ENCODE data around the gene SEMA3D.

Gene SEMA3D

DNA sequence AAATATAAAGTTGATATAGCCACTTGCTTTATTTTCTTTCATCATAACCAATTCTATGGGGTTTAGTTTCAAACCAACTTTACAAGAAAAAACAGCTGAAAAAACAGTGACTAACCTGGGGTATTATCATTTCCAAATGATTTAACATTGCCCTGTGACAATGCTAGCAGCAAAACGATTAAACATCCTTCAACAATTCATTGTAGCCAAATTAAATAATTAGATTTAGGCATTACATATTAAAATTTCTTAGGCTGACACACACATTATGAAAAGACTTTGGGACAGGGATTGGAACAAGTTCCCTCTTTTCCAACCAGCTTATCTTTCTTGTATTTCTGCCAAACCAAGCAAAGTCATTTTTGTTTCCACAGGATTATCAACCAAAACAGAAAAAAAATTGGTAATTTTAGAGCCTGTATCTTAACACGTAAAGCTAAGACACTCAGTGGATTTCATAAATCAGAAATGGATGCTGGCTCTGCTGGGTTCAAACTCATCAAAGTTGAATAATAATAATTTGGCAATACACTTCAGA is 84.0 kb downstream of the SEMA3D start:
- no CpG with 5 or more reads among the region's 2 CpGs for WGBS (ENCODE audit: insufficient coverage)

DNA sequence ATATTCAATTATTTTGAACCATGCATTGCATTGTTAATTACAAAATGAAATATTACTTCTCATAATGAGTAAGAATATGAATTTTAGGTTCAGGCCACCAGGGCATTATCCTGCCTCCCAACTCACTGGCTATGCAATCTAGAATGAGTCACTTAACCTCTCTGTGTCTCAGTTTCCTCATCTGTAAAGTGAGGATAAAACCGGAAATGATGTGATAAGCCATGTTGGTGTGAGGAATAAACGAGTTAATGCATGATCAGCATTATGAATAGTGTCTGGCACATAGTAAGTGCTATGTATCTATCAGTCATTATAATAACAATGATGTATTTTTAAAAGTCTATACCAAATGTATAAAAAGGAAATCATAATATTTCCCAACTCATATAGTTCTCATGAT is 85.5 kb downstream of the SEMA3D start:
- CTCF ChIA-PET: no interaction called here
- WGBS (ENCODE audit: insufficient coverage): no CpG with 5 or more reads among the region's 2 CpGs
- Histone ChIP-seq H3K27me3 (replicated peaks in 2 of 5; ENCODE audit: control insufficient read depth in 4 of 5, insufficient read depth in 5 of 5, low read length in 4 of 5) (no peaks in the 10 kb centered on the region), H3K27ac (ENCODE audit: insufficient read depth in 1 of 2, low read depth in 1 of 2, low read length in 2 of 2, poor library complexity in 1 of 2, severe bottlenecking in 2 of 2) (no peak overlapping the region), H3K4me1 (ENCODE audit: control extremely low read depth in 1 of 4, control insufficient read depth in 4 of 4, insufficient read depth in 4 of 4, low read length in 3 of 4) (peaks cover 0 to 2% (median 0%) of the 10 kb centered on the region in 4 experiments), H3K4me3 (ENCODE audit: control insufficient read depth in 1 of 7, extremely low read depth in 1 of 7, insufficient read depth in 4 of 7, low read depth in 2 of 7, low read length in 6 of 7) (no peak overlapping the region), H3K9me3 (ENCODE audit: control extremely low read depth in 1 of 5, control insufficient read depth in 4 of 5, insufficient read depth in 2 of 5, low read depth in 1 of 5, low read length in 4 of 5) (no peaks in the 10 kb centered on the region), H3K36me3 (ENCODE audit: control insufficient read depth in 4 of 4, insufficient read depth in 4 of 4, low read length in 3 of 4) (no peaks in the 10 kb centered on the region)
- DNase-seq: no peak
- POLR2A ChIA-PET: no interaction called here

More for the DNA sequence above, 84.0 kb downstream of the SEMA3D start:
- Histone ChIP-seq H3K4me1 (ENCODE audit: control extremely low read depth in 1 of 4, control insufficient read depth in 4 of 4, insufficient read depth in 4 of 4, low read length in 3 of 4) (peaks cover 0 to 2% (median 0%) of the 10 kb centered on the region in 4 experiments), H3K27me3 (replicated peaks in 2 of 5; ENCODE audit: control insufficient read depth in 4 of 5, insufficient read depth in 5 of 5, low read length in 4 of 5) (no peaks in the 10 kb centered on the region), H3K36me3 (ENCODE audit: control insufficient read depth in 4 of 4, insufficient read depth in 4 of 4, low read length in 3 of 4) (no peaks in the 10 kb centered on the region), H3K27ac (ENCODE audit: insufficient read depth in 1 of 2, low read depth in 1 of 2, low read length in 2 of 2, poor library complexity in 1 of 2, severe bottlenecking in 2 of 2) (no peak overlapping the region), H3K9me3 (ENCODE audit: control extremely low read depth in 1 of 5, control insufficient read depth in 4 of 5, insufficient read depth in 2 of 5, low read depth in 1 of 5, low read length in 4 of 5) (no peaks in the 10 kb centered on the region), H3K4me3 (ENCODE audit: control insufficient read depth in 1 of 7, extremely low read depth in 1 of 7, insufficient read depth in 4 of 7, low read depth in 2 of 7, low read length in 6 of 7) (no peak overlapping the region)
- no peak for DNase-seq
- ChIA-PET POLR2A (no interaction called here), CTCF (interaction anchor here (0.6 to 1.2 kb wide), 2 partner anchors 15 to 61 kb away, joined by 3 read pairs; no protein-coding TSS in a partner anchor)

DNA sequence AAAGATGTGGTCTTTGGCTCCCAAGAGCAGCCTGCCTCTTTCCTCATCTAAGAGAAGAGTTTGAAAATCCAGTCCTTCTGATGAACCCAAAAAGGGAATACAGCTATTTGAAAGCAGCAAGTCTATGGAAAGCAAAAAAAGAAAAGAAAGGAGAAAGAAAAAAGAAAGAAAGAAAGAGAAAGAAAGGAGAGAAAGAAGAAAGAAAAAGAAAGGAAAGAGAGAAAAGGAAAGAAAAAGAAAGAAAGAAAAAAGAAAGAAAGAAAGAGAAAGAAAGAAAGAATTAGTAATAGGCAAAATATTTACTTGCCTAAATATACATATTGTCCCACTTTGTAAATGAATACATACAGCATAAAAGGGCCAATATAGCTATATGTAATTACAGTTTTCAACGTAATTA is 89.0 kb downstream of the SEMA3D start:
- Histone ChIP-seq H3K36me3 (ENCODE audit: control insufficient read depth in 4 of 4, insufficient read depth in 4 of 4, low read length in 3 of 4) (no peaks in the 10 kb centered on the region), H3K9me3 (ENCODE audit: control extremely low read depth in 1 of 5, control insufficient read depth in 4 of 5, insufficient read depth in 2 of 5, low read depth in 1 of 5, low read length in 4 of 5) (no peaks in the 10 kb centered on the region), H3K4me3 (ENCODE audit: control insufficient read depth in 1 of 7, extremely low read depth in 1 of 7, insufficient read depth in 4 of 7, low read depth in 2 of 7, low read length in 6 of 7) (no peak overlapping the region), H3K27me3 (replicated peaks in 2 of 5; ENCODE audit: control insufficient read depth in 4 of 5, insufficient read depth in 5 of 5, low read length in 4 of 5) (no peaks in the 10 kb centered on the region), H3K27ac (ENCODE audit: insufficient read depth in 1 of 2, low read depth in 1 of 2, low read length in 2 of 2, poor library complexity in 1 of 2, severe bottlenecking in 2 of 2) (no peak overlapping the region), H3K4me1 (ENCODE audit: control extremely low read depth in 1 of 4, control insufficient read depth in 4 of 4, insufficient read depth in 4 of 4, low read length in 3 of 4) (no peaks in the 10 kb centered on the region)
- ChIA-PET CTCF (interaction anchor here (1.0 kb wide), 1 partner anchor 8 kb away, joined by 3 read pairs; no protein-coding TSS in a partner anchor), POLR2A (no interaction called here)
- no peak for DNase-seq
- WGBS (ENCODE audit: insufficient coverage): no CpG with 5 or more reads among the region's 1 CpG

DNA sequence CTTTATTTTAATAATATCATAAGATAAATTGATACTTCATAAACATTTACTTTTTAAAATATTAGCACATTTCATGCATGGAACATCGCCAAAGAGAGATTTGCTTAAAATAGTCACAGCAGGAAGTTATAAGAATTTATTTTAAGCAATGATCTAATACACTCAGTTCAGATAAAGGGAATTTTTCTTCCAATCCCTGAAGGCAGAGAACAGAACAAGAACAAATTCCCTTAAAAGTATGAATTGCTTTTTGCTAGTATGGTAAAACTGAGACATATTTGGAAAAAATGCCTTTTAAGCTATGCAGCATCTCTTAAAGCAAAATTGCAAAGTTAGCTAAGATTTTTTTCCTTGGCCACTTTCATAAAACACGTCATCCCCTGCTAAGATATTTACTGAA is 91.0 kb downstream of the SEMA3D start:
- DNase-seq: no peak
- CTCF ChIA-PET: no interaction called here
- WGBS (ENCODE audit: insufficient coverage): no CpG with 5 or more reads among the region's 2 CpGs

DNA sequence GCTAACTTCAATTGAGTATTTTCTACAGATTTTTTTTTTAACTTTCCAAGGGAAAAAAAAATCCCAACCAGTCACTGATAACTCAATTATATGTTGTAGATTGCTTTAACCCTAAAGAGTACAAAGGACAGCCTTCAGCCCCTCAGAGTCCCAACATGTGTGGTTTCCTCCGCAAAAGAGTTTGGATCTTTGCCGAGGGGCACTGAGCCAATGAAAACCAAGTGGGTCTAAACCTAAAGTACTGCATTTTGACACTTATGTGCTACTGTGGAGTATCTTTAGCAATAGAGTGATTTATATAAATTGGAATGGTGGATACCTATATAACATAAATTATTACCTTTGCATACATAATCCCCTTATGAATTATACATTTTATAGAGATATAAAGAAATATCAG is 91.5 kb downstream of the SEMA3D start:
- POLR2A ChIA-PET: no interaction called here
- H3K27ac ChIP-seq (ENCODE audit: insufficient read depth in 1 of 2, low read depth in 1 of 2, low read length in 2 of 2, poor library complexity in 1 of 2, severe bottlenecking in 2 of 2): no peak overlapping the region
- DNase-seq: no peak
- no peak overlapping the region for H3K4me3 ChIP-seq (ENCODE audit: control insufficient read depth in 1 of 7, extremely low read depth in 1 of 7, insufficient read depth in 4 of 7, low read depth in 2 of 7, low read length in 6 of 7)
- CTCF ChIA-PET: no interaction called here
- WGBS (ENCODE audit: insufficient coverage): 100% methylated on average over 1 of the region's 2 CpGs
- no peaks in the 10 kb centered on the region for H3K9me3 ChIP-seq (ENCODE audit: control extremely low read depth in 1 of 5, control insufficient read depth in 4 of 5, insufficient read depth in 2 of 5, low read depth in 1 of 5, low read length in 4 of 5)
- H3K27me3 ChIP-seq (replicated peaks in 2 of 5; ENCODE audit: control insufficient read depth in 4 of 5, insufficient read depth in 5 of 5, low read length in 4 of 5): no peaks in the 10 kb centered on the region
- H3K36me3 ChIP-seq (ENCODE audit: control insufficient read depth in 4 of 4, insufficient read depth in 4 of 4, low read length in 3 of 4): no peaks in the 10 kb centered on the region
- no peaks in the 10 kb centered on the region for H3K4me1 ChIP-seq (ENCODE audit: control extremely low read depth in 1 of 4, control insufficient read depth in 4 of 4, insufficient read depth in 4 of 4, low read length in 3 of 4)

More for the DNA sequence above, 91.0 kb downstream of the SEMA3D start:
- POLR2A ChIA-PET: no interaction called here
- H3K27me3 ChIP-seq (replicated peaks in 2 of 5; ENCODE audit: control insufficient read depth in 4 of 5, insufficient read depth in 5 of 5, low read length in 4 of 5): no peaks in the 10 kb centered on the region
- H3K27ac ChIP-seq (ENCODE audit: insufficient read depth in 1 of 2, low read depth in 1 of 2, low read length in 2 of 2, poor library complexity in 1 of 2, severe bottlenecking in 2 of 2): no peak overlapping the region
- no peaks in the 10 kb centered on the region for H3K36me3 ChIP-seq (ENCODE audit: control insufficient read depth in 4 of 4, insufficient read depth in 4 of 4, low read length in 3 of 4)
- H3K9me3 ChIP-seq (ENCODE audit: control extremely low read depth in 1 of 5, control insufficient read depth in 4 of 5, insufficient read depth in 2 of 5, low read depth in 1 of 5, low read length in 4 of 5): no peaks in the 10 kb centered on the region
- H3K4me1 ChIP-seq (ENCODE audit: control extremely low read depth in 1 of 4, control insufficient read depth in 4 of 4, insufficient read depth in 4 of 4, low read length in 3 of 4): no peaks in the 10 kb centered on the region
- no peak overlapping the region for H3K4me3 ChIP-seq (ENCODE audit: control insufficient read depth in 1 of 7, extremely low read depth in 1 of 7, insufficient read depth in 4 of 7, low read depth in 2 of 7, low read length in 6 of 7)

GRCh38 chr7:85094046-85094725 is 92.7 kb downstream of the SEMA3D start:
- WGBS (ENCODE audit: insufficient coverage): 71% methylated on average over 1 of the region's 3 CpGs
- Histone ChIP-seq H3K27me3 (replicated peaks in 2 of 5; ENCODE audit: control insufficient read depth in 4 of 5, insufficient read depth in 5 of 5, low read length in 4 of 5) (no peaks in the 10 kb centered on the region), H3K4me3 (ENCODE audit: control insufficient read depth in 1 of 7, extremely low read depth in 1 of 7, insufficient read depth in 4 of 7, low read depth in 2 of 7, low read length in 6 of 7) (no peak overlapping the region), H3K4me1 (ENCODE audit: control extremely low read depth in 1 of 4, control insufficient read depth in 4 of 4, insufficient read depth in 4 of 4, low read length in 3 of 4) (no peaks in the 10 kb centered on the region), H3K36me3 (ENCODE audit: control insufficient read depth in 4 of 4, insufficient read depth in 4 of 4, low read length in 3 of 4) (no peaks in the 10 kb centered on the region), H3K27ac (ENCODE audit: insufficient read depth in 1 of 2, low read depth in 1 of 2, low read length in 2 of 2, poor library complexity in 1 of 2, severe bottlenecking in 2 of 2) (no peak overlapping the region), H3K9me3 (ENCODE audit: control extremely low read depth in 1 of 5, control insufficient read depth in 4 of 5, insufficient read depth in 2 of 5, low read depth in 1 of 5, low read length in 4 of 5) (no peaks in the 10 kb centered on the region)
- ChIA-PET POLR2A (interaction anchor here (0.7 kb wide), 1 partner anchor 168 kb away, joined by 3 read pairs; no protein-coding TSS in a partner anchor), CTCF (no interaction called here)
- no peak for DNase-seq

GRCh38 chr7:85091565-85091928 is 95.3 kb downstream of the SEMA3D start:
- H3K36me3 ChIP-seq (ENCODE audit: control insufficient read depth in 4 of 4, insufficient read depth in 4 of 4, low read length in 3 of 4): no peaks in the 10 kb centered on the region
- CTCF ChIA-PET: no interaction called here

More at GRCh38 chr7:85091565-85091928, 95.3 kb downstream of the SEMA3D start:
- H3K27me3 ChIP-seq (replicated peaks in 2 of 5; ENCODE audit: control insufficient read depth in 4 of 5, insufficient read depth in 5 of 5, low read length in 4 of 5): no peaks in the 10 kb centered on the region
- H3K4me1 ChIP-seq (ENCODE audit: control extremely low read depth in 1 of 4, control insufficient read depth in 4 of 4, insufficient read depth in 4 of 4, low read length in 3 of 4): no peaks in the 10 kb centered on the region
- WGBS (ENCODE audit: insufficient coverage): no CpG with 5 or more reads among the region's 4 CpGs
- H3K9me3 ChIP-seq (ENCODE audit: control extremely low read depth in 1 of 5, control insufficient read depth in 4 of 5, insufficient read depth in 2 of 5, low read depth in 1 of 5, low read length in 4 of 5): no peaks in the 10 kb centered on the region
- H3K4me3 ChIP-seq (ENCODE audit: control insufficient read depth in 1 of 7, extremely low read depth in 1 of 7, insufficient read depth in 4 of 7, low read depth in 2 of 7, low read length in 6 of 7): no peak overlapping the region
- no peak overlapping the region for H3K27ac ChIP-seq (ENCODE audit: insufficient read depth in 1 of 2, low read depth in 1 of 2, low read length in 2 of 2, poor library complexity in 1 of 2, severe bottlenecking in 2 of 2)
- DNase-seq: no peak
- POLR2A ChIA-PET: no interaction called here

All from common myeloid progenitor, CD34-positive (primary cell).